ENCODE results near the gene PRSS50.

GRCh38 chr3:46713050-46713897 lies 4.4 kb downstream of the PRSS50 start:
- TF ChIP-seq, protein P1, sequence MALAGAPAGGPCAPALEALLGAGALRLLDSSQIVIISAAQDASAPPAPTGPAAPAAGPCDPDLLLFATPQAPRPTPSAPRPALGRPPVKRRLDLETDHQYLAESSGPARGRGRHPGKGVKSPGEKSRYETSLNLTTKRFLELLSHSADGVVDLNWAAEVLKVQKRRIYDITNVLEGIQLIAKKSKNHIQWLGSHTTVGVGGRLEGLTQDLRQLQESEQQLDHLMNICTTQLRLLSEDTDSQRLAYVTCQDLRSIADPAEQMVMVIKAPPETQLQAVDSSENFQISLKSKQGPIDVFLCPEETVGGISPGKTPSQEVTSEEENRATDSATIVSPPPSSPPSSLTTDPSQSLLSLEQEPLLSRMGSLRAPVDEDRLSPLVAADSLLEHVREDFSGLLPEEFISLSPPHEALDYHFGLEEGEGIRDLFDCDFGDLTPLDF (CRISPR knock-in tag; IDR thresholded peaks at IDR 0.05), result no peak
- TF ChIP-seq, protein P2, sequence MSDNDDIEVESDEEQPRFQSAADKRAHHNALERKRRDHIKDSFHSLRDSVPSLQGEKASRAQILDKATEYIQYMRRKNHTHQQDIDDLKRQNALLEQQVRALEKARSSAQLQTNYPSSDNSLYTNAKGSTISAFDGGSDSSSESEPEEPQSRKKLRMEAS (CRISPR knock-in tag; IDR thresholded peaks at IDR 0.05), result no peak
- TF ChIP-seq, protein P3, sequence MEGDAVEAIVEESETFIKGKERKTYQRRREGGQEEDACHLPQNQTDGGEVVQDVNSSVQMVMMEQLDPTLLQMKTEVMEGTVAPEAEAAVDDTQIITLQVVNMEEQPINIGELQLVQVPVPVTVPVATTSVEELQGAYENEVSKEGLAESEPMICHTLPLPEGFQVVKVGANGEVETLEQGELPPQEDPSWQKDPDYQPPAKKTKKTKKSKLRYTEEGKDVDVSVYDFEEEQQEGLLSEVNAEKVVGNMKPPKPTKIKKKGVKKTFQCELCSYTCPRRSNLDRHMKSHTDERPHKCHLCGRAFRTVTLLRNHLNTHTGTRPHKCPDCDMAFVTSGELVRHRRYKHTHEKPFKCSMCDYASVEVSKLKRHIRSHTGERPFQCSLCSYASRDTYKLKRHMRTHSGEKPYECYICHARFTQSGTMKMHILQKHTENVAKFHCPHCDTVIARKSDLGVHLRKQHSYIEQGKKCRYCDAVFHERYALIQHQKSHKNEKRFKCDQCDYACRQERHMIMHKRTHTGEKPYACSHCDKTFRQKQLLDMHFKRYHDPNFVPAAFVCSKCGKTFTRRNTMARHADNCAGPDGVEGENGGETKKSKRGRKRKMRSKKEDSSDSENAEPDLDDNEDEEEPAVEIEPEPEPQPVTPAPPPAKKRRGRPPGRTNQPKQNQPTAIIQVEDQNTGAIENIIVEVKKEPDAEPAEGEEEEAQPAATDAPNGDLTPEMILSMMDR (IDR thresholded peaks at IDR 0.05), result no peak
- no peak for TF ChIP-seq NFYB (CRISPR knock-in tag; conservative IDR thresholded peaks at IDR 0.05; ENCODE audit: low read depth)
- TF ChIP-seq ESRRA (CRISPR knock-in tag; IDR thresholded peaks at IDR 0.05; ENCODE audit: borderline replicate concordance), result no peak
- TF ChIP-seq NR2C2 (CRISPR knock-in tag; IDR thresholded peaks at IDR 0.05), result no peak
- TF ChIP-seq USF2 (CRISPR knock-in tag; IDR thresholded peaks at IDR 0.05), result no peak
